Stimulated activated effector memory CD8-positive, alpha-beta T cell treated with anti-CD3 and anti-CD28 coated beads, Interleukin-12 subunit alpha, Interleukin-12 subunit beta, amount 100 ng/mL, for 72 hours (primary cell): ENCODE measurements around the gene TWF2.

ENCODE experiments used
- ATAC-seq: fragments of 150-1000 bp; cut with Tn5 transposase; 2 replicates; pipeline ENCODE4 v1.10.0; 2021
- DNase-seq, 2 donors: peaks; one replicate each; pipeline ENCODE4 v3.0.0; 2021 to 2022; ENCODE audit warnings: low spot score in 2 of 2
- H3K27ac Mint-ChIP-seq: one replicate; pipeline ENCODE4 v1.8.0; 2022; ENCODE audit warnings: mild to moderate bottlenecking, mixed read lengths
- H3K36me3 Mint-ChIP-seq: one replicate; pipeline ENCODE4 v1.8.0; 2022; ENCODE audit warnings: mild to moderate bottlenecking, mixed read lengths
- H3K4me1 Mint-ChIP-seq: one replicate; pipeline ENCODE4 v1.8.0; 2022; ENCODE audit warnings: mixed read lengths
- H3K4me3 Mint-ChIP-seq: one replicate; pipeline ENCODE4 v1.8.0; 2022; ENCODE audit warnings: mild to moderate bottlenecking, mixed read lengths
- H3K9me3 Mint-ChIP-seq: one replicate; pipeline ENCODE4 v1.8.0; 2022; ENCODE audit warnings: mixed read lengths

Gene TWF2

GRCh38 chr3:52236424-52236886 lies 2.5 kb downstream of the TWF2 start:
- peak overlapping the region; percentile 94 for H3K27ac Mint-ChIP-seq
- peaks cover 66% of the 10 kb centered on the region for H3K36me3 Mint-ChIP-seq
- peaks cover 79% of the 10 kb centered on the region for H3K4me1 Mint-ChIP-seq
- peak overlapping the region; percentile 88 for H3K4me3 Mint-ChIP-seq
- H3K9me3 Mint-ChIP-seq: no peaks in the 10 kb centered on the region
- ATAC-seq (no peak), DNase-seq (no peak)

GRCh38 chr3:52234516-52235447 lies 4.2 kb downstream of the TWF2 start:
- ATAC-seq (no peak), DNase-seq (no peak)
- Mint-ChIP-seq H3K27ac (peak overlapping the region; percentile 94), H3K9me3 (no peaks in the 10 kb centered on the region), H3K4me1 (peaks cover 67% of the 10 kb centered on the region), H3K36me3 (peaks cover 72% of the 10 kb centered on the region), H3K4me3 (no peak overlapping the region)

- ATAC-seq (no peak), DNase-seq (no peak)
- H3K9me3 Mint-ChIP-seq: no peaks in the 10 kb centered on the region
- H3K36me3 Mint-ChIP-seq: peaks cover 75% of the 10 kb centered on the region
- no peak overlapping the region for H3K4me3 Mint-ChIP-seq
- peaks cover 65% of the 10 kb centered on the region for H3K4me1 Mint-ChIP-seq
- H3K27ac Mint-ChIP-seq: peak overlapping the region; percentile 94
Measured at GRCh38 chr3:52233968-52234367, 5.0 kb downstream of the TWF2 start.

GRCh38 chr3:52233108-52233591 lies 5.8 kb downstream of the TWF2 start:
- Mint-ChIP-seq H3K4me1 (peaks cover 60% of the 10 kb centered on the region), H3K4me3 (no peak overlapping the region), H3K9me3 (no peaks in the 10 kb centered on the region), H3K27ac (peak overlapping the region; percentile 94), H3K36me3 (peaks cover 81% of the 10 kb centered on the region)
- ATAC-seq: no peak
- no peak for DNase-seq

- peak overlapping the region; percentile 94 for H3K27ac Mint-ChIP-seq
- DNase-seq (no peak), ATAC-seq (no peak)
- no peaks in the 10 kb centered on the region for H3K9me3 Mint-ChIP-seq
- peaks cover 53% of the 10 kb centered on the region for H3K4me1 Mint-ChIP-seq
- peak overlapping the region; percentile 51 for H3K4me3 Mint-ChIP-seq
- H3K36me3 Mint-ChIP-seq: peaks cover 87% of the 10 kb centered on the region
Measured at GRCh38 chr3:52232279-52233107, 6.5 kb downstream of the TWF2 start.

GRCh38 chr3:52231502-52232278 lies 7.3 kb downstream of the TWF2 start:
- H3K27ac Mint-ChIP-seq: peak overlapping the region; percentile 94
- peak; percentile 94 to 95 for DNase-seq
- peak overlapping the region; percentile 51 for H3K4me3 Mint-ChIP-seq
- peak; percentile 83 for ATAC-seq
- H3K36me3 Mint-ChIP-seq: peaks cover 91% of the 10 kb centered on the region
- peaks cover 50% of the 10 kb centered on the region for H3K4me1 Mint-ChIP-seq
- no peaks in the 10 kb centered on the region for H3K9me3 Mint-ChIP-seq

GRCh38 chr3:52230889-52231499 lies 8.0 kb downstream of the TWF2 start:
- peaks cover 88% of the 10 kb centered on the region for H3K36me3 Mint-ChIP-seq
- peaks cover 50% of the 10 kb centered on the region for H3K4me1 Mint-ChIP-seq
- DNase-seq: no peak
- H3K4me3 Mint-ChIP-seq: no peak overlapping the region
- no peaks in the 10 kb centered on the region for H3K9me3 Mint-ChIP-seq
- peak overlapping the region; percentile 94 for H3K27ac Mint-ChIP-seq
- ATAC-seq: no peak

- Mint-ChIP-seq H3K4me3 (no peak overlapping the region), H3K36me3 (peaks cover 83% of the 10 kb centered on the region), H3K27ac (peak overlapping the region; percentile 94), H3K9me3 (no peaks in the 10 kb centered on the region), H3K4me1 (peaks cover 50% of the 10 kb centered on the region)
- no peak for ATAC-seq
- no peak for DNase-seq
Measured at GRCh38 chr3:52230461-52230860, 8.5 kb downstream of the TWF2 start.

- no peak for DNase-seq
- ATAC-seq: no peak
- Mint-ChIP-seq H3K4me1 (peaks cover 47% of the 10 kb centered on the region), H3K9me3 (no peaks in the 10 kb centered on the region), H3K27ac (peak overlapping the region; percentile 94), H3K4me3 (no peak overlapping the region), H3K36me3 (peaks cover 75% of the 10 kb centered on the region)
Measured at GRCh38 chr3:52229656-52230055, 9.3 kb downstream of the TWF2 start.

GRCh38 chr3:52228751-52229291 lies 10.1 kb downstream of the TWF2 start:
- ATAC-seq (no peak), DNase-seq (no peak)
- H3K4me1 Mint-ChIP-seq: peaks cover 47% of the 10 kb centered on the region
- peak overlapping the region; percentile 94 for H3K27ac Mint-ChIP-seq
- no peak overlapping the region for H3K4me3 Mint-ChIP-seq
- H3K9me3 Mint-ChIP-seq: no peaks in the 10 kb centered on the region
- H3K36me3 Mint-ChIP-seq: peaks cover 67% of the 10 kb centered on the region

GRCh38 chr3:52228266-52228665 lies 10.7 kb downstream of the TWF2 start:
- Mint-ChIP-seq H3K9me3 (no peaks in the 10 kb centered on the region), H3K4me1 (peaks cover 51% of the 10 kb centered on the region), H3K4me3 (no peak overlapping the region), H3K36me3 (peaks cover 62% of the 10 kb centered on the region), H3K27ac (no peak overlapping the region)
- DNase-seq (no peak), ATAC-seq (no peak)

GRCh38 chr3:52227766-52228165 lies 11.2 kb downstream of the TWF2 start:
- no peaks in the 10 kb centered on the region for H3K9me3 Mint-ChIP-seq
- peaks cover 56% of the 10 kb centered on the region for H3K4me1 Mint-ChIP-seq
- peaks cover 56% of the 10 kb centered on the region for H3K36me3 Mint-ChIP-seq
- no peak for DNase-seq
- ATAC-seq: no peak
- no peak overlapping the region for H3K4me3 Mint-ChIP-seq
- peak overlapping the region; percentile 87 for H3K27ac Mint-ChIP-seq

GRCh38 chr3:52227117-52227516 lies 11.8 kb downstream of the TWF2 start:
- H3K4me3 Mint-ChIP-seq: no peak overlapping the region

GRCh38 chr3:52226229-52226817 lies 12.6 kb downstream of the TWF2 start:
- peak overlapping the region; percentile 87 for H3K27ac Mint-ChIP-seq
- peaks cover 42% of the 10 kb centered on the region for H3K36me3 Mint-ChIP-seq
- DNase-seq: no peak
- ATAC-seq: peak; percentile 6
- no peaks in the 10 kb centered on the region for H3K9me3 Mint-ChIP-seq
- peak overlapping the region; percentile 34 for H3K4me3 Mint-ChIP-seq
- peaks cover 56% of the 10 kb centered on the region for H3K4me1 Mint-ChIP-seq

More at GRCh38 chr3:52227117-52227516, 11.8 kb downstream of the TWF2 start:
- peaks cover 50% of the 10 kb centered on the region for H3K36me3 Mint-ChIP-seq
- peak overlapping the region; percentile 87 for H3K27ac Mint-ChIP-seq
- no peaks in the 10 kb centered on the region for H3K9me3 Mint-ChIP-seq
- peaks cover 57% of the 10 kb centered on the region for H3K4me1 Mint-ChIP-seq
- DNase-seq (no peak), ATAC-seq (no peak)
